Stimulated activated memory B cell treated with anti-CD40 and anti-IgM and Interleukin-4, amounts not matched to agents 10 μg/mL and 1 μg/mL and 100 μg/mL, for 72 hours (primary cell): Measurements from ENCODE around the gene SCAMP3.

Experiments
- ATAC-seq: fragments of 150-1000 bp; cut with Tn5 transposase; 2 replicates; pipeline ENCODE4 v1.10.0; 2021
- H3K27ac Mint-ChIP-seq: one replicate; pipeline ENCODE4 v1.8.0; 2022; ENCODE audit warnings: mild to moderate bottlenecking, mixed read lengths
- H3K27me3 Mint-ChIP-seq: one replicate; pipeline ENCODE4 v1.8.0; 2022; ENCODE audit warnings: mixed read lengths
- H3K36me3 Mint-ChIP-seq: one replicate; pipeline ENCODE4 v1.8.0; 2022; ENCODE audit warnings: mixed read lengths
- H3K4me1 Mint-ChIP-seq: one replicate; pipeline ENCODE4 v1.8.0; 2022; ENCODE audit warnings: mixed read lengths
- H3K4me3 Mint-ChIP-seq: one replicate; pipeline ENCODE4 v1.8.0; 2022; ENCODE audit warnings: mild to moderate bottlenecking, moderate library complexity, mixed read lengths
- H3K9me3 Mint-ChIP-seq: one replicate; pipeline ENCODE4 v1.8.0; 2022; ENCODE audit warnings: mixed read lengths

SCAMP3 gene

GRCh38 chr1:155261852-155262673 lies at the start of gene SCAMP3:
Gene SCAMP3 (minus strand): TSS chr1:155262360. CDS start chr1:155262151, 209 bp downstream.
- H3K4me3 Mint-ChIP-seq: peak within 1 kb of the TSS; percentile 96
- no peaks in the 10 kb centered on the region for H3K27me3 Mint-ChIP-seq
- H3K9me3 Mint-ChIP-seq: no peaks in the 10 kb centered on the region
- peaks cover 37% of the 10 kb centered on the region for H3K4me1 Mint-ChIP-seq
- H3K27ac Mint-ChIP-seq: peak within 1 kb of the TSS; percentile 96
- peaks cover 70% of the 10 kb centered on the region for H3K36me3 Mint-ChIP-seq
- ATAC-seq: peak; percentile 99

- H3K36me3 Mint-ChIP-seq: peaks cover 35% of the 10 kb centered on the region
Measured at GRCh38 chr1:155309423-155310021, 47.4 kb upstream of the SCAMP3 start.

GRCh38 chr1:155308493-155309422 lies 46.6 kb upstream of the SCAMP3 start, which contains the start of gene FDPS:
Gene FDPS (plus strand): TSS chr1:155308866. CDS start chr1:155309790, 924 bp downstream.
- peak; percentile 100 for ATAC-seq
- Mint-ChIP-seq H3K4me3 (peak within 1 kb of the TSS; percentile 95), H3K4me1 (peaks cover 42% of the 10 kb centered on the region), H3K27me3 (no peaks in the 10 kb centered on the region), H3K27ac (peak within 1 kb of the TSS; percentile 96), H3K9me3 (no peaks in the 10 kb centered on the region), H3K36me3 (peaks cover 35% of the 10 kb centered on the region)

More at GRCh38 chr1:155309423-155310021, 47.4 kb upstream of the SCAMP3 start:
- Mint-ChIP-seq H3K4me3 (peak overlapping the region; percentile 95), H3K27me3 (no peaks in the 10 kb centered on the region), H3K27ac (peak overlapping the region; percentile 96), H3K9me3 (no peaks in the 10 kb centered on the region), H3K4me1 (peaks cover 42% of the 10 kb centered on the region)
- no peak for ATAC-seq

- Mint-ChIP-seq H3K36me3 (peaks cover 21% of the 10 kb centered on the region), H3K4me3 (no peak overlapping the region), H3K9me3 (no peaks in the 10 kb centered on the region), H3K27me3 (no peaks in the 10 kb centered on the region), H3K27ac (peak overlapping the region; percentile 20), H3K4me1 (peaks cover 32% of the 10 kb centered on the region)
- ATAC-seq: no peak
Measured at GRCh38 chr1:155307247-155307740, 45.1 kb upstream of the SCAMP3 start.

GRCh38 chr1:155305881-155306391 lies 43.8 kb upstream of the SCAMP3 start:
- no peak overlapping the region for H3K4me3 Mint-ChIP-seq

GRCh38 chr1:155304558-155305063 lies 42.5 kb upstream of the SCAMP3 start:
- no peaks in the 10 kb centered on the region for H3K9me3 Mint-ChIP-seq
- peaks cover 5% of the 10 kb centered on the region for H3K4me1 Mint-ChIP-seq
- H3K4me3 Mint-ChIP-seq: no peak overlapping the region
- ATAC-seq: no peak
- no peaks in the 10 kb centered on the region for H3K36me3 Mint-ChIP-seq
- no peak overlapping the region for H3K27ac Mint-ChIP-seq
- H3K27me3 Mint-ChIP-seq: no peaks in the 10 kb centered on the region

More at GRCh38 chr1:155305881-155306391, 43.8 kb upstream of the SCAMP3 start:
- Mint-ChIP-seq H3K9me3 (no peaks in the 10 kb centered on the region), H3K4me1 (peaks cover 18% of the 10 kb centered on the region), H3K36me3 (peaks cover 8% of the 10 kb centered on the region), H3K27me3 (no peaks in the 10 kb centered on the region), H3K27ac (peak overlapping the region; percentile 20)
- ATAC-seq: no peak

- Mint-ChIP-seq H3K4me3 (no peak within 1 kb of the TSS), H3K27me3 (peaks cover 17% of the 10 kb centered on the region), H3K9me3 (no peaks in the 10 kb centered on the region), H3K27ac (no peak within 1 kb of the TSS), H3K4me1 (peaks cover 7% of the 10 kb centered on the region), H3K36me3 (no peaks in the 10 kb centered on the region)
- no peak for ATAC-seq
Measured at GRCh38 chr1:155301342-155301841, 39.2 kb upstream of the SCAMP3 start, which contains the start of gene PKLR. Gene PKLR (minus strand): TSS chr1:155301438. CDS start chr1:155301395, 43 bp downstream.

- no peak overlapping the region for H3K27ac Mint-ChIP-seq
- H3K27me3 Mint-ChIP-seq: peaks cover 24% of the 10 kb centered on the region
- no peaks in the 10 kb centered on the region for H3K36me3 Mint-ChIP-seq
Measured at GRCh38 chr1:155300553-155301329, 38.6 kb upstream of the SCAMP3 start.

GRCh38 chr1:155300024-155300423 lies 37.9 kb upstream of the SCAMP3 start:
- Mint-ChIP-seq H3K4me3 (no peak overlapping the region), H3K27me3 (peaks cover 31% of the 10 kb centered on the region), H3K9me3 (no peaks in the 10 kb centered on the region), H3K4me1 (peaks cover 7% of the 10 kb centered on the region), H3K36me3 (no peaks in the 10 kb centered on the region), H3K27ac (no peak overlapping the region)
- ATAC-seq: no peak

More at GRCh38 chr1:155300553-155301329, 38.6 kb upstream of the SCAMP3 start:
- Mint-ChIP-seq H3K9me3 (no peaks in the 10 kb centered on the region), H3K4me1 (peaks cover 7% of the 10 kb centered on the region), H3K4me3 (no peak overlapping the region)
- no peak for ATAC-seq

- peaks cover 44% of the 10 kb centered on the region for H3K27me3 Mint-ChIP-seq
- no peak for ATAC-seq
- H3K9me3 Mint-ChIP-seq: no peaks in the 10 kb centered on the region
- H3K4me1 Mint-ChIP-seq: peaks cover 7% of the 10 kb centered on the region
- no peaks in the 10 kb centered on the region for H3K36me3 Mint-ChIP-seq
- H3K4me3 Mint-ChIP-seq: no peak overlapping the region
- H3K27ac Mint-ChIP-seq: no peak overlapping the region
Measured at GRCh38 chr1:155297384-155297783, 35.2 kb upstream of the SCAMP3 start.

GRCh38 chr1:155296661-155297060 lies 34.5 kb upstream of the SCAMP3 start:
- ATAC-seq: no peak
- peaks cover 44% of the 10 kb centered on the region for H3K27me3 Mint-ChIP-seq
- H3K27ac Mint-ChIP-seq: no peak overlapping the region
- H3K9me3 Mint-ChIP-seq: no peaks in the 10 kb centered on the region
- H3K4me1 Mint-ChIP-seq: peaks cover 7% of the 10 kb centered on the region
- H3K4me3 Mint-ChIP-seq: no peak overlapping the region
- no peaks in the 10 kb centered on the region for H3K36me3 Mint-ChIP-seq

- H3K36me3 Mint-ChIP-seq: no peaks in the 10 kb centered on the region
- no peak overlapping the region for H3K4me3 Mint-ChIP-seq
- peaks cover 7% of the 10 kb centered on the region for H3K4me1 Mint-ChIP-seq
- no peaks in the 10 kb centered on the region for H3K9me3 Mint-ChIP-seq
- no peak overlapping the region for H3K27ac Mint-ChIP-seq
- no peak for ATAC-seq
- H3K27me3 Mint-ChIP-seq: peaks cover 44% of the 10 kb centered on the region
Measured at GRCh38 chr1:155295942-155296267, 33.7 kb upstream of the SCAMP3 start.

GRCh38 chr1:155295183-155295941 lies 33.2 kb upstream of the SCAMP3 start:
- Mint-ChIP-seq H3K36me3 (no peaks in the 10 kb centered on the region), H3K9me3 (no peaks in the 10 kb centered on the region), H3K4me3 (no peak overlapping the region), H3K27ac (no peak overlapping the region), H3K27me3 (peaks cover 47% of the 10 kb centered on the region), H3K4me1 (peaks cover 7% of the 10 kb centered on the region)
- peak; percentile 31 for ATAC-seq
